Naive thymus-derived CD4-positive, alpha-beta T cell (primary cell): ENCODE results near the gene SGMS2. TPM values are rescaled to one million over a fixed set of nuclear protein-coding genes. Genes with fewer than 3 reads are reported as not detected.

ENCODE experiments used
- ATAC-seq: fragments of 150-1000 bp; cut with Tn5 transposase; 2 replicates; pipeline ENCODE4 v1.10.0; 2021; ENCODE audit warnings: mild to moderate bottlenecking, moderate library complexity
- CTCF ChIA-PET: fragments of 350-600 bp; sonication (Branson Sonifier 250); formaldehyde crosslinking; loops from one replicate; lab custom pipeline; 2021; ENCODE audit warnings: antibody characterized with exemption; lab: Charles Lee
- POLR2A ChIA-PET: fragments of 350-600 bp; sonication (Branson Sonifier 250); formaldehyde crosslinking; loops from one replicate; lab custom pipeline; 2021; ENCODE audit warnings: antibody characterized with exemption, inconsistent platforms; lab: Charles Lee
- DNase-seq, 9 donors: peaks; one replicate each; pipeline versions ENCODE4 v3.0.0 to v3.0.0-alpha.2; 2020 to 2022; ENCODE audit warnings: mixed read lengths in 1 of 9
- H3K27ac ChIP-seq: one replicate; pipeline ENCODE4 v1.7.0; 2013; ENCODE audit warnings: mild to moderate bottlenecking, low read depth, low read length, moderate library complexity
- H3K27me3 ChIP-seq, 2 donors: one replicate each; pipeline ENCODE4 v1.7.0; 2013; ENCODE audit warnings: low read length in 2 of 2, mild to moderate bottlenecking in 2 of 2, moderate library complexity in 2 of 2; ENCODE audit not compliant: control insufficient read depth in 2 of 2, insufficient read depth in 2 of 2
- H3K36me3 ChIP-seq, 3 experiments: 1 replicate in 2 of 3; 2 replicates in 1 of 3; pipeline ENCODE4 v1.7.0; 2013; ENCODE audit warnings: low read length in 3 of 3, mild to moderate bottlenecking in 3 of 3, moderate library complexity in 1 of 3; ENCODE audit not compliant: insufficient read depth in 3 of 3, control insufficient read depth in 2 of 3
- H3K4me1 ChIP-seq, 2 donors: one replicate each; pipeline ENCODE4 v1.7.0; 2013; ENCODE audit warnings: low read length in 2 of 2, mild to moderate bottlenecking in 2 of 2, moderate library complexity in 1 of 2; ENCODE audit not compliant: control insufficient read depth in 2 of 2, insufficient read depth in 2 of 2
- H3K4me3 ChIP-seq: 2 replicates; pipeline ENCODE4 v1.7.0; 2013; ENCODE audit warnings: mild to moderate bottlenecking, low read length
- H3K9me3 ChIP-seq, 3 experiments: 1 replicate in 2 of 3; 2 replicates in 1 of 3; pipeline ENCODE4 v1.7.0; 2013; ENCODE audit warnings: low read length in 3 of 3; ENCODE audit not compliant: control insufficient read depth in 2 of 3
- H3K27ac Mint-ChIP-seq, 9 donors: one replicate each; pipeline ENCODE4 v1.8.0; 2020 to 2022; ENCODE audit warnings: mixed read lengths in 9 of 9, mild to moderate bottlenecking in 8 of 9, moderate library complexity in 5 of 9, inconsistent platforms in 2 of 9
- H3K27me3 Mint-ChIP-seq, 5 donors: one replicate each; pipeline ENCODE4 v1.8.0; 2021 to 2022; ENCODE audit warnings: mixed read lengths in 5 of 5, mild to moderate bottlenecking in 1 of 5
- H3K36me3 Mint-ChIP-seq, 5 donors: one replicate each; pipeline ENCODE4 v1.8.0; 2020 to 2022; ENCODE audit warnings: mixed read lengths in 5 of 5, mild to moderate bottlenecking in 3 of 5, inconsistent platforms in 1 of 5
- H3K4me1 Mint-ChIP-seq, 7 donors: one replicate each; pipeline ENCODE4 v1.8.0; 2020 to 2022; ENCODE audit warnings: mixed read lengths in 7 of 7, mild to moderate bottlenecking in 3 of 7, inconsistent platforms in 1 of 7
- H3K4me3 Mint-ChIP-seq, 10 donors: one replicate each; pipeline ENCODE4 v1.8.0; 2020 to 2022; ENCODE audit warnings: mild to moderate bottlenecking in 10 of 10, mixed read lengths in 10 of 10, moderate library complexity in 6 of 10, inconsistent platforms in 2 of 10
- H3K9me3 Mint-ChIP-seq, 11 donors: one replicate each; pipeline ENCODE4 v1.8.0; 2020 to 2022; ENCODE audit warnings: mixed read lengths in 11 of 11, mild to moderate bottlenecking in 4 of 11, inconsistent platforms in 1 of 11, moderate library complexity in 1 of 11
- intact Hi-C, 2 donors: fragments of 100-400 bp; cut with micrococcal nuclease; formaldehyde crosslinking; loops; one replicate each; pipeline ENCODE4 v1.15.1; 2023
- polyA plus RNA-seq, 2 donors: library from polyadenylated mRNA; unstranded; fragments of 300-500 nt; fragmentation: Illumina TruSeq; gene quantifications; one replicate each; pipeline ENCODE4 v1.2.3, GENCODE V29; 2021
- total RNA-seq, 6 experiments: library from RNA in 5 of 6; stranded (reverse) in 5 of 6; gene quantifications; 1 replicate in 5 of 6; 2 replicates in 1 of 6; pipeline ENCODE4 v1.2.3 and lab custom pipeline; 2021 to 2026

The SGMS2 gene
- total and polyA plus RNA-seq, 7 experiments from 2014 or later: 0.24 to 3.5 (median 0.36) TPM; not detected in 4

DNA sequence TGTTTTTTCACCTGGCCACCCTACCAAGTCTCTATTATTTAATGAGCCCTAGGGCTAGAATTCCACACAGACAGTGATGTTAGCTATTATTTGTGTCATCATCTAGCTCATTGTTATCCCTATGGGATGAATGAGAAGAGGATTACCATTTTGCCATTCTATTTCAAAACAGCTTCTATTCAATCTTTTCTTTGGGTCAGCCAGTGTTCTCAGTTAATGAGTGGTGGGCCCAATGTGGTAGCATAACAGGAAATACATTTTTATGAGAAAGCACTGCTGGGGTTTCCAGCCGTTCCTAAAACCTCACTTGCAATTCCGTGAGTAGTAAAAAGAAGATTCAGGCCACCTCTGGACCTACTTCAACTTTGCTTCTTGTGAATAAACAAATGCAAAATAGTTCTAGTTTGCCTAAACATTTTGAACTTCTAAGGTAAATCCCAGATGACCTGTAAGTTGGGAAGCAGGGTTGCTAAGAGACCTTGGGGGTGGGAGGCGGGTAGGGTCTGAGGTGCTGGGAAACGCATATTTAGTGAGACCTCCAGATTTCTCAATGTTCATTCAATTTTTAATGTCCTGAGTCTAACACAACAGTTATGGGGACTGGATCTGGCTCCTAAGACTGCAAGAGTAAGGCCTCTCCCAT lies 81.8 kb downstream of the SGMS2 start:
- ChIA-PET POLR2A (no interaction called here), CTCF (no interaction called here)
- Mint-ChIP-seq H3K4me1 (peaks cover 0 to 2% (median 0%) of the 10 kb centered on the region in 7 donors), H3K4me3 (no peak overlapping the region), H3K9me3 (peaks cover 0 to 6% (median 0%) of the 10 kb centered on the region in 11 donors), H3K36me3 (peaks cover 0 to 5% (median 0%) of the 10 kb centered on the region in 5 donors), H3K27ac (no peak overlapping the region), H3K27me3 (peaks cover 5 to 20% (median 8%) of the 10 kb centered on the region in 5 donors)
- ATAC-seq (no peak), DNase-seq (no peak)
- H3K4me1 ChIP-seq: no peaks in the 10 kb centered on the region
- H3K9me3 ChIP-seq: no peaks in the 10 kb centered on the region
- no peak overlapping the region for H3K4me3 ChIP-seq
- H3K27me3 ChIP-seq: no peaks in the 10 kb centered on the region
- H3K27ac ChIP-seq: no peak overlapping the region
- intact Hi-C loops: no loop called here
- H3K36me3 ChIP-seq: no peaks in the 10 kb centered on the region

DNA sequence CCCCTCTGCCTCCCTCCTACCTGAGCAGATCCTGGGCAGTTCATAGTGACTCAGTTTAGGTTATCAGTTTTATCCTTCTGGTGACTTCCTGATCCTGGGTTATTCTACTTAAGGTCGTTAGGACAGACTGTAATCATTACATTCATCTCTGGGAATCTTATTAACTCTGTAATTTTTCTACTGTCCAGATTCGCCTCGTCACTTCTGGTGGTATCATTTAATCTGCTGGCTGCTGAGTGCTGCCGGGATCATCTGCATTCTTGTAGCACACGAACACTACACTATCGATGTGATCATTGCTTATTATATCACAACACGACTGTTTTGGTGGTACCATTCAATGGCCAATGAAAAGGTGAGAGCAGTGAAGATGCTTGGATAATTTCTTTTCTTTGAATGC lies 83.6 kb downstream of the SGMS2 start:
- H3K4me1 ChIP-seq: no peaks in the 10 kb centered on the region
- H3K4me3 ChIP-seq: no peak overlapping the region
- intact Hi-C loops: no loop called here
- POLR2A ChIA-PET: interaction anchor here (0.7 kb wide), 1 partner anchor 67 kb away, joined by 3 read pairs; no protein-coding TSS in a partner anchor
- peaks cover 0 to 7% (median 0%) of the 10 kb centered on the region in 5 donors for H3K27me3 Mint-ChIP-seq
- no peaks in the 10 kb centered on the region for H3K9me3 ChIP-seq
- DNase-seq (no peak), ATAC-seq (no peak)
- CTCF ChIA-PET: no interaction called here
- H3K27ac ChIP-seq: no peak overlapping the region
- peaks cover 0 to 5% (median 0%) of the 10 kb centered on the region in 5 donors for H3K36me3 Mint-ChIP-seq
- no peak overlapping the region for H3K4me3 Mint-ChIP-seq
- H3K9me3 Mint-ChIP-seq: peaks cover 0 to 6% (median 0%) of the 10 kb centered on the region in 11 donors
- H3K4me1 Mint-ChIP-seq: peaks cover 0 to 4% (median 0%) of the 10 kb centered on the region in 7 donors
- H3K36me3 ChIP-seq: no peaks in the 10 kb centered on the region
- no peaks in the 10 kb centered on the region for H3K27me3 ChIP-seq
- no peak overlapping the region for H3K27ac Mint-ChIP-seq

DNA sequence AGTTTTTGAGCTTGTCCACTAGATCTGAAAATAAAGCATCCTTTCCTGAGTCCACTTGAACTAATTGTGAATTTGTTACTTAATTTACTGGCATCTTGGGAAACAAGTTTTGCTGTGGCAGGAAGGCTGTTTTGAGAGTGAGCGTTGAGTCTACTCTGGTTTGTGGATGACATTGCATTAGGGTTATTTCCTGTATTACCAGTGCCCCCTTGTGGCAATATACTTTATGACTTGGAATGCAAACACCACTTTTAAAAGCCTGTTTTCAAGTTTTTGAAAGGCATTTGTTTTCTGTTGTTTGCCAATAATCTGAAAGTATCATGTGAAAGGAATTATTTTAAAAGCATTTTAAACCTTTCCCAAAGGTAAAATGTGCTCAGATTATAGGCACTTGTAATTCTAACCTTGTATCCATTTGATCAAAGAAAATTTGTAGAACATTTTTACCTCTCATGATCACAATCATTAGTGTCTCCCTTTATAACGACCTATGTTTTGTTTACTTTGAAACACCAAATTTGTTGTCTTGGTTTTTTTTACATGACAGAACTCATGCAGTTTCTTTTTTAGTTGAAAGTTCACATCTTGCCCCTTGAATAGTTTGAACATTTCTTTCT lies 88.7 kb downstream of the SGMS2 start:
- no peaks in the 10 kb centered on the region for H3K36me3 Mint-ChIP-seq
- peak overlapping the region in 1 of 9 donors; percentile 38 for H3K27ac Mint-ChIP-seq
- Histone ChIP-seq H3K9me3 (no peaks in the 10 kb centered on the region), H3K27ac (no peak overlapping the region), H3K4me3 (no peak overlapping the region), H3K36me3 (no peaks in the 10 kb centered on the region), H3K4me1 (no peaks in the 10 kb centered on the region), H3K27me3 (no peaks in the 10 kb centered on the region)
- ChIA-PET POLR2A (interaction anchor here (0.7 kb wide), 1 partner anchor 987 kb away, joined by 4 read pairs; no protein-coding TSS in a partner anchor), CTCF (interaction anchor here (0.9 to 1.3 kb wide), 7 partner anchors 9 to 161 kb away, joined by 3 to 7 read pairs (median 4); no protein-coding TSS in a partner anchor)
- DNase-seq (peak in 7 of 9 donors; percentile 36 to 69 (median 63)), ATAC-seq (peak; percentile 95)
- H3K27me3 Mint-ChIP-seq: peaks cover 0 to 9% (median 1%) of the 10 kb centered on the region in 5 donors
- no peak overlapping the region for H3K4me3 Mint-ChIP-seq
- peaks cover 0 to under 1% (median 0%) of the 10 kb centered on the region in 11 donors for H3K9me3 Mint-ChIP-seq
- peaks cover 0 to 5% (median 0%) of the 10 kb centered on the region in 7 donors for H3K4me1 Mint-ChIP-seq
- intact Hi-C loops: loop anchor here (1.0 to 5.0 kb wide), 5 partner anchors 76 to 1545 kb away; partner anchors contain the start of genes GIMD1 (in 1 of the 2) and HADH (in 1 of the 2)

GRCh38 chr4:107915220-107915619 lies 90.5 kb downstream of the SGMS2 start:
- H3K36me3 Mint-ChIP-seq: peaks cover 0 to 7% (median 5%) of the 10 kb centered on the region in 5 donors
- intact Hi-C loops: no loop called here
- no peak overlapping the region for H3K27ac Mint-ChIP-seq
- no peak overlapping the region for H3K4me3 ChIP-seq
- peaks cover 0 to 5% (median 0%) of the 10 kb centered on the region in 7 donors for H3K4me1 Mint-ChIP-seq
- ChIA-PET POLR2A (no interaction called here), CTCF (no interaction called here)
- no peaks in the 10 kb centered on the region for H3K36me3 ChIP-seq
- no peaks in the 10 kb centered on the region for H3K9me3 ChIP-seq
- H3K27me3 Mint-ChIP-seq: peaks cover 6 to 21% (median 8%) of the 10 kb centered on the region in 5 donors
- no peaks in the 10 kb centered on the region for H3K27me3 ChIP-seq
- no peak overlapping the region for H3K27ac ChIP-seq
- H3K4me1 ChIP-seq: no peaks in the 10 kb centered on the region
- DNase-seq: no peak
- H3K9me3 Mint-ChIP-seq: peaks cover 0 to 17% (median 9%) of the 10 kb centered on the region in 11 donors
- no peak for ATAC-seq
- H3K4me3 Mint-ChIP-seq: no peak overlapping the region

- DNase-seq (no peak), ATAC-seq (no peak)
- H3K27ac Mint-ChIP-seq: no peak overlapping the region
- H3K27ac ChIP-seq: no peak overlapping the region
- no peak overlapping the region for H3K4me3 Mint-ChIP-seq
- POLR2A ChIA-PET: no interaction called here
- H3K4me3 ChIP-seq: no peak overlapping the region
- no peaks in the 10 kb centered on the region for H3K9me3 ChIP-seq
- CTCF ChIA-PET: no interaction called here
- no peaks in the 10 kb centered on the region for H3K36me3 ChIP-seq
- peaks cover 0 to 5% (median 0%) of the 10 kb centered on the region in 7 donors for H3K4me1 Mint-ChIP-seq
- no peaks in the 10 kb centered on the region for H3K4me1 ChIP-seq
- H3K27me3 Mint-ChIP-seq: peaks cover 6 to 29% (median 13%) of the 10 kb centered on the region in 5 donors
- H3K9me3 Mint-ChIP-seq: peaks cover 0 to 22% (median 10%) of the 10 kb centered on the region in 11 donors
- H3K27me3 ChIP-seq: no peaks in the 10 kb centered on the region
- peaks cover 0 to 7% (median 5%) of the 10 kb centered on the region in 5 donors for H3K36me3 Mint-ChIP-seq
- intact Hi-C loops: no loop called here
Observed at GRCh38 chr4:107916623-107917022, 91.9 kb downstream of the SGMS2 start.

DNA sequence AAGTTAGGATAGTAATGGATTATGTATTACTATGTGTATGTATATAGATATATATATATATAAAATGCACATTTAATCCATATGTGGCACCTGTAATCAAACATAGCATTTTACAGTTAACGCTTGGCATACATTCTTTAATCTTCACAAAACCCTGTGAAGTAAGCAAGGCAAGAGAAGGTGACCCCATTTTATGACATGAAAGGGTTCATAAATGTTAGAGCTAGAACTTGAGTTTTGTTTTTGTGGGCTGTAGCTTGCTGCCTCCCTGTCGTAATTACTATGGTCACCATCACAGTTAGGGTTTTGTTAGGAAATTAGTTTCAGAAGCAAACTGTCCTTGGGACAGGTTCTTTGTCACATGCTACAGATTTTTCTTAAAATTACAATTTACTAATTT lies 92.8 kb downstream of the SGMS2 start:
- peaks cover 0 to 22% (median 10%) of the 10 kb centered on the region in 11 donors for H3K9me3 Mint-ChIP-seq
- H3K27ac ChIP-seq: no peak overlapping the region
- no peak for ATAC-seq
- CTCF ChIA-PET: no interaction called here
- H3K27me3 Mint-ChIP-seq: peaks cover 6 to 35% (median 13%) of the 10 kb centered on the region in 5 donors
- DNase-seq: no peak
- no peak overlapping the region for H3K4me3 ChIP-seq
- no peaks in the 10 kb centered on the region for H3K9me3 ChIP-seq
- H3K4me3 Mint-ChIP-seq: no peak overlapping the region
- intact Hi-C loops: no loop called here
- H3K4me1 ChIP-seq: no peaks in the 10 kb centered on the region
- peaks cover 0 to 7% (median 5%) of the 10 kb centered on the region in 5 donors for H3K36me3 Mint-ChIP-seq
- H3K27me3 ChIP-seq: no peaks in the 10 kb centered on the region
- no peak overlapping the region for H3K27ac Mint-ChIP-seq
- POLR2A ChIA-PET: no interaction called here
- H3K4me1 Mint-ChIP-seq: peaks cover 0 to 5% (median 0%) of the 10 kb centered on the region in 7 donors
- no peaks in the 10 kb centered on the region for H3K36me3 ChIP-seq
